T follicular helper cell (primary cell): Measurements from ENCODE around the gene ADIG.

Experiments
- DNase-seq: peaks from one replicate; pipeline ENCODE4 v3.0.0-alpha.2; 2020; ENCODE audit warnings: low read depth
- total RNA-seq, 2 experiments: gene quantifications; one replicate each; lab custom pipeline; 2026; lab: John Stamatoyannopoulos, UW

ADIG gene
- total RNA-seq = 0 to 0.04 reads per million in 2 experiments

- DNase-seq = no peak
Observed at GRCh38 chr20:38581013-38581412, at the start of gene ADIG. TSS of gene ADIG (plus strand) at chr20:38581197. CDS start at chr20:38581251, 54 bp downstream.

- no peak for DNase-seq
Observed at GRCh38 chr20:38534756-38535155, 46.2 kb upstream of the ADIG start.

GRCh38 chr20:38536310-38536709 lies 44.7 kb upstream of the ADIG start:
- DNase-seq = no peak

GRCh38 chr20:38537176-38537575 lies 43.8 kb upstream of the ADIG start:
- no peak for DNase-seq

- DNase-seq = no peak
Observed at GRCh38 chr20:38538789-38539188, 42.2 kb upstream of the ADIG start.

- DNase-seq = no peak
Observed at GRCh38 chr20:38543014-38543906, 37.7 kb upstream of the ADIG start.

GRCh38 chr20:38545771-38546170 lies 35.2 kb upstream of the ADIG start:
- DNase-seq = no peak

- DNase-seq = no peak
Observed at GRCh38 chr20:38547288-38548085, 33.5 kb upstream of the ADIG start.

- no peak for DNase-seq
Observed at GRCh38 chr20:38548356-38549083, 32.5 kb upstream of the ADIG start.

- DNase-seq = no peak
Observed at GRCh38 chr20:38550274-38550673, 30.7 kb upstream of the ADIG start.

- no peak for DNase-seq
Observed at GRCh38 chr20:38551056-38551626, 29.9 kb upstream of the ADIG start.

- DNase-seq = no peak
Observed at GRCh38 chr20:38554986-38555385, 26.0 kb upstream of the ADIG start.

- no peak for DNase-seq
Observed at GRCh38 chr20:38555395-38555794, 25.6 kb upstream of the ADIG start.

GRCh38 chr20:38557174-38557573 lies 23.8 kb upstream of the ADIG start:
- DNase-seq = no peak

- no peak for DNase-seq
Observed at GRCh38 chr20:38558596-38559360, 22.2 kb upstream of the ADIG start.

GRCh38 chr20:38559764-38560163 lies 21.2 kb upstream of the ADIG start:
- DNase-seq = no peak

GRCh38 chr20:38563802-38564431 lies 17.1 kb upstream of the ADIG start:
- no peak for DNase-seq

- no peak for DNase-seq
Observed at GRCh38 chr20:38564680-38565079, 16.3 kb upstream of the ADIG start.

- no peak for DNase-seq
Observed at GRCh38 chr20:38566036-38566598, 14.9 kb upstream of the ADIG start.
